Upper lobe of right lung (tissue), 1 donor: ENCODE data around the gene STX1B. TPM values are rescaled to one million over a fixed set of nuclear protein-coding genes. Genes with fewer than 3 reads are reported as not detected.

Experiments
- ATAC-seq: fragments of 200-7000 bp; cut with Tn5 transposase; one replicate; pipeline ENCODE4 v1.9.1; 2020; ENCODE audit warnings: mild to moderate bottlenecking, moderate library complexity
- DNase-seq: peaks from one replicate; pipeline ENCODE4 v3.0.0-alpha.2; 2020
- H3K27ac ChIP-seq: fragments of 200-600 bp; one replicate; pipeline ENCODE4 v1.8.0; 2022
- H3K27me3 ChIP-seq: fragments of 200-600 bp; one replicate; pipeline ENCODE4 v1.8.0; 2022; ENCODE audit warnings: mild to moderate bottlenecking
- H3K36me3 ChIP-seq: fragments of 200-600 bp; one replicate; pipeline ENCODE4 v1.8.0; 2022
- H3K4me1 ChIP-seq: fragments of 200-600 bp; one replicate; pipeline ENCODE4 v1.8.0; 2022
- H3K4me3 ChIP-seq: fragments of 200-600 bp; one replicate; pipeline ENCODE4 v1.8.0; 2022; ENCODE audit warnings: mild to moderate bottlenecking
- H3K9me3 ChIP-seq: fragments of 200-600 bp; one replicate; pipeline ENCODE4 v1.8.0; 2022
- intact Hi-C: fragments of 100-400 bp; cut with DNase I; formaldehyde crosslinking; loops from one replicate; pipeline ENCODE4 v1.11.0; 2022
- total RNA-seq: library from RNA; stranded (reverse); fragmentation: NEBNext Ultra II Directional; extraction: Animal tissue kit (Norgen Biotek cat#: 25700); gene quantifications from one replicate; pipeline ENCODE4 v1.2.1, GENCODE V29; 2021
- TF ChIP-seq, protein P1 (sequence below): fragments of 200-600 bp; IDR thresholded peaks from one replicate; pipeline ENCODE4 v1.8.0; 2022; ENCODE audit warnings: antibody characterized with exemption
- donor health status: DM: no; HTN: yes; CAD: no; lungs with severe emphysema.

STX1B gene
- total RNA-seq, 1 donor from 2014 or later = 0.58 TPM

DNA sequence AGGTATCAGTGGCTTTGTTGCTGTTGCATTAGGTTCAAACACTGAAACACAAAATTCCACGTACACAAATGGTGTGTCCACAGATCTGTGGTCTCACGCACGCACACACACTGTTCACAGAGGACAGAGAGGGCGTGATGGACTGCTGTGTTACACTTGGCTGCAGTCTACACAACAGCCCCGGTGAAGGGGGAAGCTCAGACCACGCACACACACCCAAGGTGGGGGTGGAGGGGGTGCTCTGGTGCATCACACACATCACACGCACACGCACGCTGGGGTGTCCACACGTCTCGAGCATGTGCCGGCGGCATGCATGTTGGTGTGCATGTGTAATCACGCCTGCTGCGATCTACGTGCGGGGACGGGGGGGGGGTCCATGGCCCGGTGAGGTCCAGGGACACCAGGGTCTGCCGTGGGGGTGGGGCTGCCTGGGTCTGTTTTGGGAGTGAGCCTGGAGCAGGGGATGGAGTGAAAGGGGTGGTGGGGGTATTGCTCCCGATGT lies 18.1 kb downstream of the STX1B start:
- Histone ChIP-seq H3K36me3 (no peaks in the 10 kb centered on the region), H3K27me3 (no peaks in the 10 kb centered on the region), H3K4me3 (no peak overlapping the region), H3K4me1 (peaks cover 10% of the 10 kb centered on the region), H3K9me3 (no peaks in the 10 kb centered on the region), H3K27ac (no peak overlapping the region)
- ATAC-seq = no peak
- intact Hi-C loops = no loop called here
- TF ChIP-seq, protein P1, sequence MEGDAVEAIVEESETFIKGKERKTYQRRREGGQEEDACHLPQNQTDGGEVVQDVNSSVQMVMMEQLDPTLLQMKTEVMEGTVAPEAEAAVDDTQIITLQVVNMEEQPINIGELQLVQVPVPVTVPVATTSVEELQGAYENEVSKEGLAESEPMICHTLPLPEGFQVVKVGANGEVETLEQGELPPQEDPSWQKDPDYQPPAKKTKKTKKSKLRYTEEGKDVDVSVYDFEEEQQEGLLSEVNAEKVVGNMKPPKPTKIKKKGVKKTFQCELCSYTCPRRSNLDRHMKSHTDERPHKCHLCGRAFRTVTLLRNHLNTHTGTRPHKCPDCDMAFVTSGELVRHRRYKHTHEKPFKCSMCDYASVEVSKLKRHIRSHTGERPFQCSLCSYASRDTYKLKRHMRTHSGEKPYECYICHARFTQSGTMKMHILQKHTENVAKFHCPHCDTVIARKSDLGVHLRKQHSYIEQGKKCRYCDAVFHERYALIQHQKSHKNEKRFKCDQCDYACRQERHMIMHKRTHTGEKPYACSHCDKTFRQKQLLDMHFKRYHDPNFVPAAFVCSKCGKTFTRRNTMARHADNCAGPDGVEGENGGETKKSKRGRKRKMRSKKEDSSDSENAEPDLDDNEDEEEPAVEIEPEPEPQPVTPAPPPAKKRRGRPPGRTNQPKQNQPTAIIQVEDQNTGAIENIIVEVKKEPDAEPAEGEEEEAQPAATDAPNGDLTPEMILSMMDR = no peak
- DNase-seq = no peak

GRCh38 chr16:30991052-30991451 lies 19.4 kb downstream of the STX1B start:
- ATAC-seq = no peak
- Histone ChIP-seq H3K27me3 (no peaks in the 10 kb centered on the region), H3K27ac (no peak overlapping the region), H3K36me3 (no peaks in the 10 kb centered on the region), H3K4me3 (no peak overlapping the region), H3K9me3 (no peaks in the 10 kb centered on the region), H3K4me1 (no peaks in the 10 kb centered on the region)
- intact Hi-C loops = no loop called here
- TF ChIP-seq, protein P1 = no peak
- DNase-seq = no peak

DNA sequence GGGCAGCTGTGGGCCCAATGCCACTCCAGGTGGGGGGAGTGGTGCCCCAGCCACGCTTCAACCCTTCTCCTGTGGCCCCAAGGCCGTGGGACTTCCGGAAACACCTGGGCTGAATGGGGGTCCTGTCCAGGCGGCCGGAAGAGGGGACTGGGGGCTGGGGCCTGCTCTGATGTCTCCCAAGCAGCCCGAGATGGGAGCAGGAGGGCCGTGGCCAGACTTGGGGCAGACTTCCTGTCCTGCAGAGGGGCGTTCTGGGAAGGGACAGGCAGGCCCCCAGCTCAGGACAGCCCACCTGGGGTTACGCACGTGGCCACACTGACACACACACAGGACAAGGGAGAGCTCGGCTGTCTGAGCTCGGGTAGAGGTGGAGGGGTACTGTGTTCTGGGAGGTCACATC lies 20.3 kb downstream of the STX1B start:
- peaks cover 9% of the 10 kb centered on the region for H3K4me1 ChIP-seq
- no peak overlapping the region for H3K4me3 ChIP-seq
- intact Hi-C loops = no loop called here
- no peaks in the 10 kb centered on the region for H3K27me3 ChIP-seq
- no peaks in the 10 kb centered on the region for H3K9me3 ChIP-seq
- no peak for DNase-seq
- no peaks in the 10 kb centered on the region for H3K36me3 ChIP-seq
- TF ChIP-seq, protein P1 = no peak
- H3K27ac ChIP-seq = no peak overlapping the region
- no peak for ATAC-seq

DNA sequence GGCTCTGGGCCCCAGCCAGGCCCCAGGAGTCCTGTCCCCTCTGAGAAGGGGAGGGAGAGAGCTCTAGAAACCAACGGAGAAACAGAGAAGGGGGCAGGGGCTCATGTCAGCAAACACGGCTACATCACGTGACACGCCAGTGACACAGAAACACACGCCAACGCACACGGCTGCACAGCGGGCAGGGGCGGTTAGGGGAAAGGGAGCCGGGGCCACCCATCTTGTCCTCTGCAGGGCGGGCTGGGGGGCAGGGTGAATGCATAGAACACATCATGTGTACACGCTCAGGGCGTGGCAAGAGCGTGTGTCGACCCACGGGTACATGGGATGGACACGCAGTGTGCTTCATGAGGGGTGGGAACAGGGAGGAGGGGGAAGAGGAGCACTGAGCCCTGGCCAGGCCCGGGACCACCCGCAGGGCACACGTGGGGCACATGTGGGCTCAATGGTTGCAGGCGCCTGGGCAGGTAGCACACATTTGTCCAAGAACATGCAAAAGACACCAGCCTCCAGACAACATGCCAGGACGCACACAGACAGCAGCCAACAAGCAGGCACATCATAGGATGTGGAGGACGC lies 20.9 kb downstream of the STX1B start:
- no peaks in the 10 kb centered on the region for H3K9me3 ChIP-seq
- no peak overlapping the region for H3K27ac ChIP-seq
- ATAC-seq (no peak), DNase-seq (no peak)
- peaks cover 10% of the 10 kb centered on the region for H3K4me1 ChIP-seq
- H3K27me3 ChIP-seq = no peaks in the 10 kb centered on the region
- H3K36me3 ChIP-seq = peaks cover 2% of the 10 kb centered on the region
- no peak overlapping the region for H3K4me3 ChIP-seq
- TF ChIP-seq, protein P1 = no peak
- intact Hi-C loops = loop anchor here (5.0 kb wide), 1 partner anchor 453 kb away; the partner anchor contains the start of gene ZNF843

DNA sequence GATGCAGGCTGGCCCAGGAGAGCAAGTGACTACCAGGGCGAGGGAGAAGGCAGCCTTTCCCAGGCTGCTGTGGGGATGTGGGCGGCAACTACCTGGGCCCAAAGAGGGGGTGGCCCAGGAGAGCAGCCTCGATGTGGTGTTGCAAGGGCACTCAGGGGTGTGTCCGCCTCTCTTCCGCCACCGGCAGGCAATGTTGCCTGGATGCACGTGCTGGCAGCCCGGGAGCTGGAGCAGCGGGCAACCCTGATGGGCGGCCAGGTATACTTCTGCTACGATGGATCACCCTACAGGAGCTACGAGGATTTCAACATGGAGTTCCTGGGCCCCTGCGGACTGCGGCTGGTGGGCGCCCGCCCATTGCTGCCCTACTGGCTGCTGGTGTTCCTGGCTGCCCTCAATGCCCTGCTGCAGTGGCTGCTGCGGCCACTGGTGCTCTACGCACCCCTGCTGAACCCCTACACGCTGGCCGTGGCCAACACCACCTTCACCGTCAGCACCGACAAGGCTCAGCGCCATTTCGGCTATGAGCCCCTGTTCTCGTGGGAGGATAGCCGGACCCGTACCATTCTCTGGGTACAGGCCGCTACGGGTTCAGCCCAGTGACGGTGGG lies 22.8 kb downstream of the STX1B start:
- Histone ChIP-seq H3K9me3 (no peaks in the 10 kb centered on the region), H3K36me3 (peaks cover 10% of the 10 kb centered on the region), H3K4me3 (no peak overlapping the region), H3K27ac (no peak overlapping the region), H3K27me3 (no peaks in the 10 kb centered on the region), H3K4me1 (peaks cover 10% of the 10 kb centered on the region)
- ATAC-seq (no peak), DNase-seq (no peak)
- TF ChIP-seq, protein P1 = no peak
- intact Hi-C loops = loop anchor here (5.0 kb wide), 1 partner anchor 455 kb away; the partner anchor contains the start of gene ZNF843
